CD4-positive, alpha-beta T cell treated with Interleukin-15 for 4 hours (primary cell): Measurements from ENCODE around the gene CECR2.

ENCODE experiments used
- DNase-seq: peaks from one replicate; pipeline ENCODE4 v3.0.0-alpha.2; 2020; ENCODE audit warnings: low spot score

Gene CECR2

GRCh38 chr22:17368554-17369438, 464 bp upstream of the CECR2 start:
- no peak for DNase-seq

GRCh38 chr22:17370026-17370765, 936 bp downstream of the CECR2 start:
- no peak for DNase-seq

GRCh38 chr22:17370766-17371432, 1.6 kb downstream of the CECR2 start:
- DNase-seq, result no peak

GRCh38 chr22:17371448-17371847, 2.2 kb downstream of the CECR2 start:
- DNase-seq, result no peak

- DNase-seq, result no peak
These were observed 4.6 kb downstream of the CECR2 start for GRCh38 chr22:17373855-17374254.

- no peak for DNase-seq
These were observed 6.8 kb downstream of the CECR2 start for GRCh38 chr22:17375914-17376614.

GRCh38 chr22:17376950-17377349, 7.7 kb downstream of the CECR2 start:
- DNase-seq, result no peak

- DNase-seq, result no peak
These were observed 10.7 kb downstream of the CECR2 start for GRCh38 chr22:17379944-17380343.

GRCh38 chr22:17380359-17381087, 11.3 kb downstream of the CECR2 start:
- DNase-seq, result no peak

- DNase-seq, result no peak
These were observed 12.1 kb downstream of the CECR2 start for GRCh38 chr22:17381192-17381913.

GRCh38 chr22:17384612-17385330, 15.5 kb downstream of the CECR2 start:
- DNase-seq, result no peak

GRCh38 chr22:17387356-17387755, 18.1 kb downstream of the CECR2 start:
- DNase-seq, result no peak

GRCh38 chr22:17388235-17388634, 19.0 kb downstream of the CECR2 start:
- no peak for DNase-seq

- no peak for DNase-seq
These were observed 20.8 kb downstream of the CECR2 start for GRCh38 chr22:17390087-17390486.

- DNase-seq, result no peak
These were observed 27.3 kb downstream of the CECR2 start for GRCh38 chr22:17396516-17396915.

- no peak for DNase-seq
These were observed 28.7 kb downstream of the CECR2 start for GRCh38 chr22:17397756-17398547.

- DNase-seq, result no peak
These were observed 31.0 kb downstream of the CECR2 start for GRCh38 chr22:17400305-17400704.

- no peak for DNase-seq
These were observed 32.5 kb downstream of the CECR2 start for GRCh38 chr22:17401728-17402127.

- no peak for DNase-seq
These were observed 33.0 kb downstream of the CECR2 start for GRCh38 chr22:17402293-17402692.
